Testis (tissue), 2 donors: ENCODE results near the gene CLCN4.

Experiments used
- POLR2A ChIP-seq: fragments of 450-650 bp; IDR thresholded peaks from one replicate; pipeline ENCODE4 v1.6.1; 2017; ENCODE audit warnings: antibody characterized with exemption, mild to moderate bottlenecking, moderate library complexity
- TF ChIP-seq, protein P1 (sequence below), 3 experiments: fragments of 450-650 bp in 2 of 3; fragments of 200-600 bp in 1 of 3; sonication (generic) in 1 of 3; IDR thresholded peaks; one replicate each; pipeline ENCODE4 v1.5.1; 2016 to 2019; ENCODE audit warnings: antibody characterized with exemption in 3 of 3, mild to moderate bottlenecking in 2 of 3, moderate library complexity in 1 of 3

DNA sequence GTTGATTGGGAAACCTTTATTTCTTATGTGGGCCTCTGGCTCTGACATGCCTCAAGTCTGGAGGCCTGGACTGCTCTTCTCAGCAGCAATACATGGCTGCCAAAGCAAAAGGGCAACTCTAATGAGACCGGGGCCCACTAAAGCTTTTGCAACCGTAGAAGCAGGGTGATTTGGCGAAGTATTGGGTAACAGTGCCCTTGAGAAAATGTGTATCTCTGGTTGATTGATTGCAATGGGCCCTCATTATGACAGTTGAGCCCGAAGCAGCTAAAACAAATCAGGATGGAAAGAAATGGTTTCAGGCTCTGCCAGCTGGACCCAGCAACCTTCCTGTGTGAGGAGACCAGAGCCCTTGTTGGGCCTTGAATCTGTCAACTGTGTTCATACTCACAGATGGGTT is 73.4 kb downstream of the CLCN4 start:
- TF ChIP-seq, protein P1, sequence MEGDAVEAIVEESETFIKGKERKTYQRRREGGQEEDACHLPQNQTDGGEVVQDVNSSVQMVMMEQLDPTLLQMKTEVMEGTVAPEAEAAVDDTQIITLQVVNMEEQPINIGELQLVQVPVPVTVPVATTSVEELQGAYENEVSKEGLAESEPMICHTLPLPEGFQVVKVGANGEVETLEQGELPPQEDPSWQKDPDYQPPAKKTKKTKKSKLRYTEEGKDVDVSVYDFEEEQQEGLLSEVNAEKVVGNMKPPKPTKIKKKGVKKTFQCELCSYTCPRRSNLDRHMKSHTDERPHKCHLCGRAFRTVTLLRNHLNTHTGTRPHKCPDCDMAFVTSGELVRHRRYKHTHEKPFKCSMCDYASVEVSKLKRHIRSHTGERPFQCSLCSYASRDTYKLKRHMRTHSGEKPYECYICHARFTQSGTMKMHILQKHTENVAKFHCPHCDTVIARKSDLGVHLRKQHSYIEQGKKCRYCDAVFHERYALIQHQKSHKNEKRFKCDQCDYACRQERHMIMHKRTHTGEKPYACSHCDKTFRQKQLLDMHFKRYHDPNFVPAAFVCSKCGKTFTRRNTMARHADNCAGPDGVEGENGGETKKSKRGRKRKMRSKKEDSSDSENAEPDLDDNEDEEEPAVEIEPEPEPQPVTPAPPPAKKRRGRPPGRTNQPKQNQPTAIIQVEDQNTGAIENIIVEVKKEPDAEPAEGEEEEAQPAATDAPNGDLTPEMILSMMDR (IDR thresholded peaks at IDR 0.05) = no peak
- TF ChIP-seq POLR2A = no peak
